Measurements from ENCODE around the gene GALNT12. TPM values are rescaled to one million over a fixed set of nuclear protein-coding genes. Genes with fewer than 3 reads are reported as not detected.
A peak's percentile ranks its signal among the peaks of the same experiment; 100 is the strongest.

The GALNT12 gene
- total and polyA plus RNA-seq, 8 donors = 4.2 to 12.2 (median 9.6) TPM

DNA sequence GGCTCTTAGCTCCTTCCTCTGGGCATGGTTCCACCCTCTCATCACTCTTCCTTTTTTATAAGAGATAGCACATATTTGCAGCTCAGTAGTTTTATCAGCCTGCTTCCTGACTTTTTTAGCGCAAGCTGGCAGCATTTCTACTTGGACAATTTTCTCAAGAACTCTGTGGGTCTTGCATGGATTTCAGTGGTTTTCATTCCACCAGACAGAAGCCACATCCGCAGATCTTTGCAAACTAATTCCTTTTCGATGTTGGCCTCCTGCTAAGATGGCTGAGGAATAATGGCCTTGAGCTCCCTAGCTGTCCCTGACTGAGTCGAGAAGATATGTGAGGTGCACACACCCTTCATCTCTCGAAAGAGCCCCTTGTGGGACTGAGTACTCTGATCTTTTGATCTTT, 49.5 kb downstream of the GALNT12 start:
- no peak for FAIRE-seq
- Histone ChIP-seq H3K4me1 (no peaks in the 10 kb centered on the region), H3K27ac (no peak overlapping the region), H3K36me3 (no peaks in the 10 kb centered on the region), H3K9me3 (no peaks in the 10 kb centered on the region), H3K4me3 (no peak overlapping the region), H3K27me3 (no peaks in the 10 kb centered on the region)
- intact Hi-C loops (cut with DNase I) = loop anchor here in 1 of 3 donors (10.0 kb wide), 1 partner anchor 148 kb away; no protein-coding TSS in a partner anchor
- WGBS, 2 donors = 42 to 58% methylated on average over 5 of the region's 5 CpGs
- no peak for ATAC-seq
- TF ChIP-seq, protein P1, sequence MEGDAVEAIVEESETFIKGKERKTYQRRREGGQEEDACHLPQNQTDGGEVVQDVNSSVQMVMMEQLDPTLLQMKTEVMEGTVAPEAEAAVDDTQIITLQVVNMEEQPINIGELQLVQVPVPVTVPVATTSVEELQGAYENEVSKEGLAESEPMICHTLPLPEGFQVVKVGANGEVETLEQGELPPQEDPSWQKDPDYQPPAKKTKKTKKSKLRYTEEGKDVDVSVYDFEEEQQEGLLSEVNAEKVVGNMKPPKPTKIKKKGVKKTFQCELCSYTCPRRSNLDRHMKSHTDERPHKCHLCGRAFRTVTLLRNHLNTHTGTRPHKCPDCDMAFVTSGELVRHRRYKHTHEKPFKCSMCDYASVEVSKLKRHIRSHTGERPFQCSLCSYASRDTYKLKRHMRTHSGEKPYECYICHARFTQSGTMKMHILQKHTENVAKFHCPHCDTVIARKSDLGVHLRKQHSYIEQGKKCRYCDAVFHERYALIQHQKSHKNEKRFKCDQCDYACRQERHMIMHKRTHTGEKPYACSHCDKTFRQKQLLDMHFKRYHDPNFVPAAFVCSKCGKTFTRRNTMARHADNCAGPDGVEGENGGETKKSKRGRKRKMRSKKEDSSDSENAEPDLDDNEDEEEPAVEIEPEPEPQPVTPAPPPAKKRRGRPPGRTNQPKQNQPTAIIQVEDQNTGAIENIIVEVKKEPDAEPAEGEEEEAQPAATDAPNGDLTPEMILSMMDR (IDR thresholded peaks at IDR 0.05) = no peak
- DNase-seq = no peak

DNA sequence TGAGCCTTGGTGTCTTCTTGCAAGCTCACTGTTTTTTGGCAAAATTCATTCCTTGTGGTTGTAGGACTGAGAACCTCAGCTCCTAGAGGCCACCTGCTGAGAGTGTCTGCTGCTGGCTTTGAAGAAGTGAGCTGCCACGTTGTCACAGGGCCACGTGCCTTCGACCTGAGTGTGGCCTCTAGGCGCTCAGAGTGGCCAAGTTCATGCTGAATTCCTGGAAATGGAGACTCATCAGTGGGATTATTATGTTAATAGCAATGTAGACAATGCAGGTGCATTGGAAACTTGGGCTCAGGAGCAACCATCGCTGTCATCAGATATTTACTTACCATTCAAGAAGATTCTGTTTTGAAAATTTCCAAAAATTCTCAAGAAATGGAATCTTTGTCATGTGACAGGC, 52.5 kb downstream of the GALNT12 start:
- no peak overlapping the region for H3K27ac ChIP-seq
- no peaks in the 10 kb centered on the region for H3K4me1 ChIP-seq
- DNase-seq (no peak), ATAC-seq (no peak), FAIRE-seq (no peak)
- TF ChIP-seq, protein P1 (IDR thresholded peaks at IDR 0.05) = no peak
- no peak overlapping the region for H3K4me3 ChIP-seq
- intact Hi-C loops (cut with DNase I) = loop anchor here in 2 of 3 donors (5.0 to 10.0 kb wide), 2 partner anchors 137 to 145 kb away; no protein-coding TSS in a partner anchor
- no peaks in the 10 kb centered on the region for H3K9me3 ChIP-seq
- WGBS, 2 donors = 79 to 84% methylated on average over 5 of the region's 5 CpGs
- H3K27me3 ChIP-seq = no peaks in the 10 kb centered on the region
- H3K36me3 ChIP-seq = no peaks in the 10 kb centered on the region

DNA sequence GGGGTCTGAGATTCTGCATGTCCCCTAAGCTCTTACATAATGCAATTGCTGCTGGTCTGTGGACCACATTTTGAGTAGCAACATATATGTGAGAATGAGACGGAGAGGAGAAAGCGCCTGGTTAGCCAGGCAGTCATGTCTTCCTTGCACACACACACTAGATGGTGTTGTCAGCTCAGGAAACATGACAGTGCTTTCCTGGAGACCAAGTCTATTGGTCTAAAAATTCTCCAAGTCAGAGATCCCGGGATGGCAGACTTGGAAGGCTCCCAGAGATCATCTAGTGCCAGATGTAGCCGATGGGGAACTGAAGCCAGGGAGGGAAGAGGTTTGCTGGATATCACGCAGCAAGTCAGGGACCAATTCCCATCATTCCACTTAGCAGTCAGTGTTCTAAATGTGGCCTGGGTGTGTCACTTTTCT, 53.4 kb downstream of the GALNT12 start:
- DNase-seq (peak in 4 of 6 donors; percentile 46 to 69 (median 64)), ATAC-seq (peak; percentile 86 to 93 (median 90)), FAIRE-seq (peak; percentile 54)
- H3K9me3 ChIP-seq = no peaks in the 10 kb centered on the region
- H3K36me3 ChIP-seq = no peaks in the 10 kb centered on the region
- no peak overlapping the region for H3K27ac ChIP-seq
- peaks cover 0 to under 1% (median 0%) of the 10 kb centered on the region in 3 donors for H3K4me1 ChIP-seq
- no peak overlapping the region for H3K4me3 ChIP-seq
- TF ChIP-seq, protein P1 (IDR thresholded peaks at IDR 0.05) = no peak
- no peaks in the 10 kb centered on the region for H3K27me3 ChIP-seq
- intact Hi-C loops (cut with DNase I) = loop anchor here in 1 of 3 donors (5.0 kb wide), 1 partner anchor 136 kb away; no protein-coding TSS in a partner anchor
- WGBS, 2 donors = 13 to 24% methylated on average over 5 of the region's 5 CpGs

DNA sequence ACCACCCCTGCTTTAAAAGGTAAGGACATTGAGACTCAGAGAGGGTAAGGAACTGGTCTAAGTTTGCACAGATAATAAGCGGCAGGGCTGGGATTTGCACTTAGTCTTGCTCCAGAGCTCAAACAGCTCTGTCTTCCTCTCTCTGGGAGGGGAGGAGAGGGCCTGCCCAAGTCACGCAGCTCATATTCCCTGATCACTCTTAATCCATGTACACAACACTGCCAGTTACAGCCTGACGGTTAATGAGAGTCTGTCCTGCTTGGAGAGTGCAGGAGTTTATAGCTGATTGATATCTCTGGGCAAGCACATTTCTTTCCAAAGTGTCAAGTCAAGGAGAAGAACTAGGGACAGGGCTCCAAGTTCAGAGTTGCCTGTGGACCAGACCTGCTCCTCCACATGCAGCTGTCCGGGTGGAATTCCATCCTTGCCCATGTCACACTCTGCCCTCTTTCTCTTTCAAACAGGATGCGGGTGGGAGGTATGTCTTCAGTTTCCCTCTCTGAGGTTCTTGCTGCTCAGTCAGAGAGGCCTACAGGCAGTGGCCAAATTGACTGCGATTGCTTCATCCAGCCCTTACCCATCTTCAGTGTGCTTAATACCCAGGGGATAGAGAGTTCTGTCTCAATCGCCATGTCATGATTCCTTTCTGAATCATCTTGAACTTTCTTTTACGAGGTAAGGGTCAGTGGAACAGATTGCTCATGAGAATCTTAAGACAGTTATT, 54.5 kb downstream of the GALNT12 start:
- H3K4me1 ChIP-seq = peaks cover 1 to 10% (median 10%) of the 10 kb centered on the region in 3 donors
- no peak for FAIRE-seq
- H3K27me3 ChIP-seq = no peaks in the 10 kb centered on the region
- no peaks in the 10 kb centered on the region for H3K9me3 ChIP-seq
- TF ChIP-seq, protein P1 (IDR thresholded peaks at IDR 0.05) = no peak
- WGBS, 2 donors = 62 to 69% methylated on average over 8 of the region's 8 CpGs
- intact Hi-C loops (cut with DNase I) = loop anchor here in 1 of 3 donors (5.0 kb wide), 1 partner anchor 135 kb away; no protein-coding TSS in a partner anchor
- DNase-seq = no peak
- ATAC-seq = peak in 2 of 4 donors; percentile 33 to 58
- H3K27ac ChIP-seq = no peak overlapping the region
- H3K4me3 ChIP-seq = no peak overlapping the region
- no peaks in the 10 kb centered on the region for H3K36me3 ChIP-seq

DNA sequence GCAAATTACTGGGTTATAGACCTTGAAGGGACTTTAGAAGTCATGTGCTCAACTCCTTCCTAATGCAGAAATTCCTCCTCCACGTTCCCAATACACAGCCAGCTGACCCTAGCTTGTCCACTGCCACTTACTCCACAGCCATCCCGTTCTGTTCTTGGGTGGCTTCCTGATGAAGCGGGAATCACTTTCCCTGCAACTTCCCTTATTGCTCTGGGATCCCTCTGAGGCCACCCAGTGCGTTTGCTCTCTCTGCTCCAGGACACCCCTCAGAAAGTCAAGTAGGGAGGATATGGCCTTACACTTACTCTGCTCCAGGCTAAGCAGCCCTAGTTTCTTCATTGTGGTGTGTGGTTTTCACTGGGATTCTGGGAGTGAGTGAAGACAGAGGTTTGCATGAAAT, 55.5 kb downstream of the GALNT12 start:
- ATAC-seq (no peak), FAIRE-seq (no peak), DNase-seq (no peak)
- Histone ChIP-seq H3K27me3 (no peaks in the 10 kb centered on the region), H3K4me3 (no peak overlapping the region), H3K9me3 (no peaks in the 10 kb centered on the region), H3K4me1 (peaks cover 8 to 18% (median 10%) of the 10 kb centered on the region in 3 donors), H3K36me3 (no peaks in the 10 kb centered on the region), H3K27ac (no peak overlapping the region)
- 76 to 78% methylated on average over 4 of the region's 4 CpGs for WGBS, 2 donors
- intact Hi-C loops (cut with DNase I) = loop anchor here in 1 of 3 donors (5.0 kb wide), 1 partner anchor 134 kb away; no protein-coding TSS in a partner anchor
- TF ChIP-seq, protein P1 (IDR thresholded peaks at IDR 0.05) = no peak

All from pancreas (tissue), 10 donors.